Femur (tissue), 1 donor: ENCODE data around the gene MSX2.
"Not testable (repeated sequence)": the region's sequence is repeated elsewhere in the genome, so short reads cannot be mapped to it uniquely, and the experiment has no call there.

Experiments
- DNase-seq: peaks from one replicate; pipeline ENCODE4 v3.0.0-alpha.2; 2017

MSX2 gene

GRCh38 chr5:174733836-174734235 lies 9.5 kb downstream of the MSX2 start:
- DNase-seq, result no peak

GRCh38 chr5:174734571-174735497 lies 10.5 kb downstream of the MSX2 start:
- no peak for DNase-seq

GRCh38 chr5:174735498-174736330 lies 11.3 kb downstream of the MSX2 start:
- DNase-seq, result no peak

- no peak for DNase-seq
Observed at GRCh38 chr5:174736331-174736721, 11.9 kb downstream of the MSX2 start.

DNA sequence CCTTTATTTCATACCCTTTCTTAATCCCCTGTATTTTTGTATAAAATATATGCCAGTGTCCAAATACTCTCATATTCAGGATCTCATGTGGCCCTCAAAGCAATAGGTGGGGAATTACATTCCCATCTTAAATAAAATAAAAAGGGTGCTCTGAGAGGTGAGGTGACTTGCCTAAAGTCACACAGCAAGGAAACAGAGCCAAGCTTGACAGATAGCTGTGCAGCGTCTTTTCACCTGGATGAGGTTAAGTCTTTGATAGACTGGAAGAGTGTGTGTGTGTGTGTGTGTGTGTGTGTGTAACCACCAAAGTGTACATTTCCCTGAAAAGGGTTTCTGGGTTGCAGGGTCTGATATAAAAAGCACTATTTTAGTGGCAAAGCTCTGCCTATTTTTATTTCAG lies 12.4 kb downstream of the MSX2 start:
- no peak for DNase-seq

DNA sequence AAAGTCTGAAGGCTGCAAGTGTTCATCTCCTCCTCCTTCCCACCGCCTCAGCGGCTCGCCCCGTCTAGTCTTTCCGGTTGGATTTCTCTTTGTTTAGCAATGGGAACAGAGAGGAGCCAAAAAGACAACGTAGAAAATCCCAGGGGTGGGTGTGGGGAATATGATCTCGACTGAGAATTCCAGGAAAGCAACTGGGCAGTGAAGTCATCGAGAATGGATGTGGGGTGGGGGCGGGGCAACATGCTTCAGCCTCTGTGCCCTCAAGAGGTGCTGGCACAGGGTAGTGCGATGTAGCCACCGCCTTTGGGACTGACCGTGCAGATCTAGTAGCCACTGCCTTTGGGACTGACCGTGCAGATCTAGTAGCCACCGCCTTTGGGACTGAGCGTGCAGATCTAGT lies 12.9 kb downstream of the MSX2 start:
- peak; percentile 33 for DNase-seq

- DNase-seq, result no peak
Observed at GRCh38 chr5:174741352-174741751, 17.0 kb downstream of the MSX2 start.

DNA sequence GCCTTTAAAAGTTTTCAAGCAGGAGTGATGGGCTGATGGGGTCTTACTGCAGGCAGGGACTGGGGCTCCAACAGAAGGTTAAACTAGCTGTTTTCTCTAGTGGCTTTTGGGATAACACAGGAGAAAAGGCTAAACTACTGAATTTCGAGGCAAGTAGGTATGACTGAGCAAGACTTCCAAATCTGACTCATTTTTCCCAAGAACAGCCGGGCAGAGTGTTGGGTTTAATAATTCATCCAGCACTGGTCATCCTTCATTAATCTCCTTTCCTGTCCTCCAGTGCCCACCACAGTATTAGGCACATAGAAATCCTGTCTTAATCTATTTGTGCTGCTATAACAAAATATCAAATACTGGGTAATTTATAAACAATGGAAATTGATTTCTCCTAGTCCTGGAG lies 20.5 kb downstream of the MSX2 start:
- DNase-seq, result no peak

DNA sequence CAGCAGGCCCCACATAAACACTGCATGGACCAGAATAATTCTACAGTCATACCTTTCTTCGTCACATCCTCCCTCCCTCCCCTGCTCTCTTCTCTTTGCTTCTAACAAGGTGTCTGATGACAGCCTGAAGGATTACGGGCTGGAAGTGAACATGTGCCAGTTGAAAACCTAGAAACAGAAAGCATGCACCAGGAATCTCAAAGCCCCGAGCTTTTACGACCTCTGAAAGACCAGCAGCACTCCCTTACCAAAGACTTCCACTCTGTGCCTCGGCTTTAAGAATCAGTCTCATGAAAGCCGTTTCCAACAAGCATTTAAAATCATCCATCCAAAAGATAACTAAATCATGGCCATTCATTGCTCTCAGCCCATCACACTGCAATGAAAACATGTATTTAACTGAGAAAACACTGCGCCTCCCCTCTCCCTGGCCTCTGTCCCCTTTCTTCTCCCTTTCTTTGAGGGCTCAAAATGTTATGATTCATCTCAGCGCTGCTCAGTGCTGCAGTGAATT lies 21.3 kb downstream of the MSX2 start:
- DNase-seq, result no peak

DNA sequence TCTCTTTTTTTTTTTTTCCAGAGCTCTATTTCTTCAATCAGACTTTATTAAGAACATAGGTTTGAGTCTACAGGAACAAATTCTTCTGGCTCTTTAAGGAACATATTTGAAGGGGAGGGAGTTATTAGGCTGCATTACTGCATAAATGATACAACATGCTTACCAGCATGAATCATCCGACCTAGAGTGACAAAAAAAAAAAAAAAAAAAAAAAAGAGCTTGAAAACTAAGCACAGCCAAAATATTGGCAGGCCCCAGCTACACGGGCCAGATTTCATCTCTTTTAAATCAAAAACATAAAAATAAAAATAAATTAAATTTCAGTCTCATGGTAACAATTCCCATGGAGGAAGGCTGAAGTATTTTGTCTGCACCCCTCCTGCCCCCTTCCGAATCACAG lies 26.3 kb downstream of the MSX2 start:
- no peak for DNase-seq

- peak; percentile 24 for DNase-seq
Observed at GRCh38 chr5:174751154-174752000, 27.0 kb downstream of the MSX2 start.

GRCh38 chr5:174752121-174752520 lies 27.7 kb downstream of the MSX2 start:
- no peak for DNase-seq

DNA sequence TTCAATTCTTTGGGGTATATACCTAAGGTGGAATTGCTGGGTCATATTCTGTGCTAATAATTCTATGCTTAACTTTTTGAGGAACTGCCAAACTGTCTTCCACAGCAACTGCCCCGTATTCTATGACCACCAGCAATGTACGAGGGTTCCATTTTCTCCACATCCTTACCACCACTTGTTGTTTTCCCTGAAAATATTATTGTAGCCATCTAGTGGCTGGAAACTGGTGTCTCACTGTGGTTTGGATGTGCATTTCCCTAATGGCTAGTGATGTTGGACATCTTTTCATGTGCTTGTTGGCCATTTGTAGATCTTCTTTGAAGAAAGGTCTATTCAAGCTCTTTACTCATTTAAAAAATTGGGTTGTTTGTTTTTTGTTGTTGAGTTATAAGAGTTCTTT lies 30.7 kb downstream of the MSX2 start:
- no peak for DNase-seq

- DNase-seq, result no peak
Observed at GRCh38 chr5:174759091-174759490, 34.7 kb downstream of the MSX2 start.

- no peak for DNase-seq
Observed at GRCh38 chr5:174760721-174761120, 36.3 kb downstream of the MSX2 start.

DNA sequence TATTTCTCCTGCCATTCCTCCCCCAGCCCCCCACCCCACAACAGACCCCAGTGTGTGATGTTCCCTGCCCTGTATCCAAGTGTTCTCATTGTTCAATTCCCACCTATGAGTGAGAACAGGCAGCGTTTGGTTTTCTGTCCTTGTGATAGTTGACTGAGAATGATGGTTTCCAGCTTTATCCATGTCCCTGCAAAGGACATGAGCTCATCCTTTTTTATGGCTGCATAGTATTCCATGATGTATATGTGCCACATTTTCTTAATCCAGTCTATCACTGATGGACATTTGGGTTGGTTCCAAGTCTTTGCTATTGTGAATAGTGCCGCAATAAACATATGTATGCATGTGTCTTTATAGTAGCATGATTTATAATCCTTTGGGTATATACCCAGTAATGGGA lies 37.0 kb downstream of the MSX2 start:
- DNase-seq, result not testable (repeated sequence)

DNA sequence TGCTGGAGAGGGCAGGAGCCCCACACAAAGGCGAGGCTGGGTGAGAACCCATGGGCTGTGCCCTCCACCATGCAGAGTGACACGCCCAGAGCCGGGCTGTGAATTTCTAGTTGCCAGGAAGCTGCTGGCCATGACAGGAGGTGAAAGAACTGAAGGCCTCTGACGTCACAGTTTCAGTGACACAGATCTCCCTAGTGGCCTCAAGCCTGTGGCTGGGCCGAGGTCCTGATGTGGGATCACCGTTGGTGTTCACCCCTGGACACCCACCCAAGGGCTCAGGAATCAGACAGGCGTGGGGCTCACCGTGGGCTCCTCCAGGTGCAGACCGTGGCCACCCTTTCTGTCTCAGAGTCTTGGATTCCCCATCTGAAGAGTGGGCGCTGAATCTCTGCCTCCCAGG lies 39.9 kb downstream of the MSX2 start:
- no peak for DNase-seq

- no peak for DNase-seq
Observed at GRCh38 chr5:174765540-174765939, 41.2 kb downstream of the MSX2 start.

- no peak for DNase-seq
Observed at GRCh38 chr5:174767670-174768069, 43.3 kb downstream of the MSX2 start.

- DNase-seq, result no peak
Observed at GRCh38 chr5:174769005-174769404, 44.6 kb downstream of the MSX2 start.

DNA sequence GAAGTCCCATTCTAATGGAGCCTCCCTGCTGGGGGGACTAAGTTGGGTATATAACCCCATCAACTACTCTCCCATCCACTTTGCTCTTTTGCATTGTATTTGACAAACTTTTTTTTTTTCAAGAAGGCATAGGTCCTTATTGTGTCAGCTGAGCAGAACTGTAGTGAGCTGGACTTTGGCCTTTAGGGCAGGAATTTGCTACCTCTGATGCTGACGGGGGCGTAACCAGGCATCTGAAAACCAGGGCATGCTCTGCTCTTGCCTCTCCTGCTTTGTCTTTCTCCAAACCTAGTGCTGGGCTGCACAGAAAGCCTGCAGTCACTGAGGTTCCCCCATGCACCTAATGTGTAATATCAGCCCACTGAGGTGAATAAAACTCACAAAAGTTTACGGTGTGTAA lies 49.0 kb downstream of the MSX2 start:
- DNase-seq, result no peak

- no peak for DNase-seq
Observed at GRCh38 chr5:174775081-174775480, 50.7 kb downstream of the MSX2 start.

DNA sequence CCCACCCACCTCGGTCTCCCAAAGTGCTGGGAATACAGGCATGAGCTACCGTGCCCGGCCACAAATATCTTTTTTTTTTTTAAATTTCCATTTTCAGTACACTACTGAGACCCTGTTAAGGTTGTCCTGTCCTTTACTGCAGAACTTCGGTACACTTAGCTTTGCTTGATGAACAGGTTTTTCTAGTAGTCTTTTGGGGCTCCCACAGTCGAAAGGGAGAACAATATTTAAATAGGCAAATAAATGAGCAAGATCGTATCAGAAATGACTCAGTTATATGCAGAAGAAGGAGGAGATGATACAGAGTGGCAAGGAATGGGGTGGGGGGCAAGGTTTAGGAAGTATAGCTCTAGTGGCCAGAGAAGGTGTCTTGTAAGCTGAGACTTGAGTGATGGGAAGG lies 52.7 kb downstream of the MSX2 start:
- no peak for DNase-seq
